Keratinocyte (primary cell): Measurements from ENCODE around the gene SLC15A4.

Source experiments
- EZH2 ChIP-seq: IDR thresholded peaks from one replicate; pipeline ENCODE4 v1.6.1; 2012; ENCODE audit warnings: inconsistent platforms, mild to moderate bottlenecking, low read length, moderate library complexity
- TF ChIP-seq, protein P1 (sequence below), 3 experiments: IDR thresholded peaks in 1 of 3; conservative IDR thresholded peaks in 1 of 3; optimal IDR thresholded peaks in 1 of 3; 2 replicates in 2 of 3; 3 replicates in 1 of 3; pipeline versions ENCODE3 to v1.5.1; 2011; ENCODE audit warnings: low read length in 3 of 3, mild to moderate bottlenecking in 3 of 3, moderate library complexity in 2 of 3, control low read depth in 1 of 3, inconsistent platforms in 1 of 3; ENCODE audit not compliant: insufficient read depth in 2 of 3; ENCODE audit errors: extremely low read depth in 1 of 3

DNA sequence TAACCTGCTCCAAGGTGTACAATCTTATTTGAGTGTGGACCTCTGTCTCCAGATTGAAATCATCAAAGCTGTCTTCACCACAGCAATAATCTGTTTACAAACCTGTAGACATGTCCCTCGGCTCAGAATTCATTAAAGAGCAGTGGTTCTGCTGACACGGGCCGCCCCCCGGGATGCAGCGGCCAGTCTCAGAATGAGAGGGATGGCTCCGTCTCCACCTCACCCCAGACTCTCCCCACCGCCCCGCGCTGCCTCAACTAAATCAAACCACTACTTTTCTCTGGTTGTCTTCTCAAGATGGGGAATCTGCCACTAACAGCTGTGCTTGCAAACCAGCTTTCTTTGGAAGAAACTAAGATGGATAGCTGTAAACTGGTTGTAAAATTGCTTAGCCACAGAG is 56.2 kb downstream of the SLC15A4 start:
- TF ChIP-seq, protein P1, sequence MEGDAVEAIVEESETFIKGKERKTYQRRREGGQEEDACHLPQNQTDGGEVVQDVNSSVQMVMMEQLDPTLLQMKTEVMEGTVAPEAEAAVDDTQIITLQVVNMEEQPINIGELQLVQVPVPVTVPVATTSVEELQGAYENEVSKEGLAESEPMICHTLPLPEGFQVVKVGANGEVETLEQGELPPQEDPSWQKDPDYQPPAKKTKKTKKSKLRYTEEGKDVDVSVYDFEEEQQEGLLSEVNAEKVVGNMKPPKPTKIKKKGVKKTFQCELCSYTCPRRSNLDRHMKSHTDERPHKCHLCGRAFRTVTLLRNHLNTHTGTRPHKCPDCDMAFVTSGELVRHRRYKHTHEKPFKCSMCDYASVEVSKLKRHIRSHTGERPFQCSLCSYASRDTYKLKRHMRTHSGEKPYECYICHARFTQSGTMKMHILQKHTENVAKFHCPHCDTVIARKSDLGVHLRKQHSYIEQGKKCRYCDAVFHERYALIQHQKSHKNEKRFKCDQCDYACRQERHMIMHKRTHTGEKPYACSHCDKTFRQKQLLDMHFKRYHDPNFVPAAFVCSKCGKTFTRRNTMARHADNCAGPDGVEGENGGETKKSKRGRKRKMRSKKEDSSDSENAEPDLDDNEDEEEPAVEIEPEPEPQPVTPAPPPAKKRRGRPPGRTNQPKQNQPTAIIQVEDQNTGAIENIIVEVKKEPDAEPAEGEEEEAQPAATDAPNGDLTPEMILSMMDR (optimal IDR thresholded peaks at IDR 0.05 in 1 of 3, IDR thresholded peaks at IDR 0.05 in 1 of 3, conservative IDR thresholded peaks at IDR 0.05 in 1 of 3; ENCODE audit: extremely low read depth in 1 of 3, insufficient read depth in 2 of 3, low read length in 3 of 3), result no peak
- TF ChIP-seq EZH2, result no peak
